ENCODE results near the gene STPG1.

The STPG1 gene

DNA sequence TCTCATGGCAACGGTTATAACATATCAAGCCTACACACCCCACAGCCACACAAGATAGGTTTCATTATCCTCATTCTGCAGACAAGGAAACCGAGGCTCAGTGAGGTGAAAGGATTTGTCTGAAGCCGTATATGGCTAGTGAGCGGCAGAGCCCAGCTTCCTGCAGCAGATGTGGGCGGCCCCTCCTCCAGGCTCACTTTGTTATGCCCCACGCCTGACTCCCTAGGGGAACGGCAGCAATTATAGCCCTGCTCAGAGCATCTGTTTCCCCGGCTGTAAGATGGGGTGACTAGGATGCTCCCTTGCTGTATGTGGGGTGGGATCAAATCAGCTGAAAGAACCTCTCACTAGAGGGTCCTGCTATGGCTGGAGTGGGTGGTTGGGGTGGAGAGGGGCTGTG lies 72.3 kb downstream of the STPG1 start:
- H3K36me3 ChIP-seq: no peaks in the 10 kb centered on the region
- no peaks in the 10 kb centered on the region for H3K9me3 ChIP-seq
- no peak for TF ChIP-seq CTCF (IDR thresholded peaks at IDR 0.05; ENCODE audit: low read depth, low read length)
- no peak overlapping the region for H3K4me3 ChIP-seq (ENCODE audit: low read depth, low read length)
- peak; percentile 15 for DNase-seq
- no peaks in the 10 kb centered on the region for H3K4me1 ChIP-seq
- no peaks in the 10 kb centered on the region for H3K27me3 ChIP-seq

- no peaks in the 10 kb centered on the region for H3K36me3 ChIP-seq
- no peak overlapping the region for H3K4me3 ChIP-seq (ENCODE audit: low read depth, low read length)
- H3K9me3 ChIP-seq: no peaks in the 10 kb centered on the region
- DNase-seq: no peak
- TF ChIP-seq CTCF (IDR thresholded peaks at IDR 0.05; ENCODE audit: low read depth, low read length): no peak
- H3K27me3 ChIP-seq: no peaks in the 10 kb centered on the region
- no peaks in the 10 kb centered on the region for H3K4me1 ChIP-seq
These were observed 72.8 kb downstream of the STPG1 start for GRCh38 chr1:24340770-24341169.

GRCh38 chr1:24339996-24340395 lies 73.6 kb downstream of the STPG1 start:
- Histone ChIP-seq H3K4me3 (ENCODE audit: low read depth, low read length) (no peak overlapping the region), H3K36me3 (no peaks in the 10 kb centered on the region), H3K4me1 (no peaks in the 10 kb centered on the region), H3K9me3 (no peaks in the 10 kb centered on the region), H3K27me3 (no peaks in the 10 kb centered on the region)
- TF ChIP-seq CTCF (IDR thresholded peaks at IDR 0.05; ENCODE audit: low read depth, low read length): no peak
- DNase-seq: no peak

DNA sequence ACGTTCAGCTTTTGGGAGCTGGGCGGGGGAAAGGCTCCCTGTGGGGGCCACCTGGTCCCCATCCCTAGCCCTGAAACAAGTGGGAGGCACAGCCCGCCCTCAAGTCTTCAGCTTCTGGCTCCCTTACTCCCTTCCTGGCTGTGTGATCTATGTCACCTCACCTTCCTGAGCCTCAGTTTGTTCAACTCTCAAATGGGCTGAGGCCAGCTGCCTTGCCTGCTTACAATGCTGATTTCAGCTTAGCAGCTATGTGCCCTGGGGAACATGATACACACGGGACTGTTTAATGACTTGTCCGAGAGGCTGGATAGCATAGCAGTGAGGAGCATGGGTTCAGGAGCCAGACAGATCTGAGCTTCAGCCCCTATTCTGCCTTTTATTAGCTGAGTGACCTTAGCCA lies 75.1 kb downstream of the STPG1 start:
- no peaks in the 10 kb centered on the region for H3K27me3 ChIP-seq

GRCh38 chr1:24337455-24337854 lies 76.1 kb downstream of the STPG1 start:
- Histone ChIP-seq H3K9me3 (no peaks in the 10 kb centered on the region), H3K4me3 (ENCODE audit: low read depth, low read length) (no peak overlapping the region), H3K36me3 (no peaks in the 10 kb centered on the region), H3K27me3 (no peaks in the 10 kb centered on the region), H3K4me1 (no peaks in the 10 kb centered on the region)
- DNase-seq: no peak
- no peak for TF ChIP-seq CTCF (IDR thresholded peaks at IDR 0.05; ENCODE audit: low read depth, low read length)

More for the DNA sequence above, 75.1 kb downstream of the STPG1 start:
- Histone ChIP-seq H3K36me3 (no peaks in the 10 kb centered on the region), H3K4me1 (no peaks in the 10 kb centered on the region), H3K4me3 (ENCODE audit: low read depth, low read length) (no peak overlapping the region), H3K9me3 (no peaks in the 10 kb centered on the region)
- no peak for TF ChIP-seq CTCF (IDR thresholded peaks at IDR 0.05; ENCODE audit: low read depth, low read length)
- no peak for DNase-seq

DNA sequence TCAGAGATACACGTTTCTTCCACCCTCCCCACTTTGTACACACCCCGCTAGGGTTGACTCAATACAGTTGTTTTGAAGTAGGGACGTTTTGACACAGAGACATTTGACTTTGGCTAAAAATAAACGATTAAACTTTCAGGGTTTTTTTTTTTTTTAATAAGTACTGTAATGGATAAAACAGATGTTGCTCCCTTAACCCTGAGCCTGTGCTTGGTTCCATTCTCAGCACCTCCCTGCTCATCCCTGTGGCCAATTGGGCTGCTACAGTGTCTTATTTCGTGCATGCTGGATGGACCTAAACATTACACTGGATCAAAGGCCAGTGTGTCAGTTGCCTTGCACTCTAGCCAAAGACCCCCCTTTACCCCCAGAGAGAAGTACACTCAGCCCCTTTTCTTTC lies 77.5 kb downstream of the STPG1 start:
- TF ChIP-seq CTCF (IDR thresholded peaks at IDR 0.05; ENCODE audit: low read depth, low read length): no peak
- H3K9me3 ChIP-seq: no peaks in the 10 kb centered on the region
- DNase-seq: no peak

More for the DNA sequence above, 77.5 kb downstream of the STPG1 start:
- no peaks in the 10 kb centered on the region for H3K27me3 ChIP-seq
- no peak overlapping the region for H3K4me3 ChIP-seq (ENCODE audit: low read depth, low read length)
- H3K36me3 ChIP-seq: no peaks in the 10 kb centered on the region
- no peaks in the 10 kb centered on the region for H3K4me1 ChIP-seq

Measured in BE2C (cell line).